GM18508 (cell line): ENCODE data around the gene ZG16.

ENCODE experiments used
- ATAC-seq: cut with Tn5 transposase; IDR thresholded peaks from one replicate; pipeline ENCODE4 v1.9.1; 2021; ENCODE audit warnings: moderate number of reproducible peaks; ENCODE audit not compliant: insufficient read depth, unreplicated experiment

The ZG16 gene

DNA sequence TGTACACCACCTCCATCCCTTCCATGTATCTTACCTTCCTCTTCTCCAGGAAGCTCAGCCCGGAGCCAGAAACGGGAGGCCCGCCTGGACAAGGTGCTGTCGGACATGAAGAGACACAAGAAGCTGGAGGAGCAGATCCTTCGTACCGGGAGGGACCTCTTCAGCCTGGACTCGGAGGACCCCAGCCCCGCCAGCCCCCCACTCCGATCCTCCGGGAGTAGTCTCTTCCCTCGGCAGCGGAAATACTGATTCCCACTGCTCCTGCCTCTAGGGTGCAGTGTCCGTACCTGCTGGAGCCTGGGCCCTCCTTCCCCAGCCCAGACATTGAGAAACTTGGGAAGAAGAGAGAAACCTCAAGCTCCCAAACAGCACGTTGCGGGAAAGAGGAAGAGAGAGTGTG lies 41.5 kb downstream of the ZG16 start:
- ATAC-seq, result no peak

DNA sequence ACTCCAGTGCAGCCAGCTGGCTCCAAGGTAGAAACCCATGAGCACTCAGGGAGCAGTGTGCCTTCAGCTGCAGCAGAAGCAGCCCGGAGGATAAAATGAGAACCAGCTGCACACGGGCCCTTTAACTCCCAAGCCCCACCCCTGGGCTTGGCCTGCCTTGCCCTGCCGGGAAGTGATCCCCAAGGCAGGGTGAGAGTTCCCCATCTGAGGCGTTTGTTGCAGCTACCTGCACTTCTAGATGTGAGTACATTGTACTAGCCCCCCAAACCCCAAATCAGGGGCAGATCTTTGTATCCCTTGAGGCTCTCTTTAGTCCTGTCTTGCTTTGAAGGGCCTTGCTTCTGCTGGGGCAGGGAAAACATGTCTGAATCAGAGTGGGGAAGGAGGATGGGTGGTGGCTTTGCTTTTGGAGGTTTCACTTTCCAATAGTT lies 42.2 kb downstream of the ZG16 start, which contains the start of gene MVP:
MVP (plus strand) TSS at position 192 of the 431 bp plus-strand sequence. CDS start 10,088 bp downstream, outside the sequence.
- ATAC-seq, result no peak

DNA sequence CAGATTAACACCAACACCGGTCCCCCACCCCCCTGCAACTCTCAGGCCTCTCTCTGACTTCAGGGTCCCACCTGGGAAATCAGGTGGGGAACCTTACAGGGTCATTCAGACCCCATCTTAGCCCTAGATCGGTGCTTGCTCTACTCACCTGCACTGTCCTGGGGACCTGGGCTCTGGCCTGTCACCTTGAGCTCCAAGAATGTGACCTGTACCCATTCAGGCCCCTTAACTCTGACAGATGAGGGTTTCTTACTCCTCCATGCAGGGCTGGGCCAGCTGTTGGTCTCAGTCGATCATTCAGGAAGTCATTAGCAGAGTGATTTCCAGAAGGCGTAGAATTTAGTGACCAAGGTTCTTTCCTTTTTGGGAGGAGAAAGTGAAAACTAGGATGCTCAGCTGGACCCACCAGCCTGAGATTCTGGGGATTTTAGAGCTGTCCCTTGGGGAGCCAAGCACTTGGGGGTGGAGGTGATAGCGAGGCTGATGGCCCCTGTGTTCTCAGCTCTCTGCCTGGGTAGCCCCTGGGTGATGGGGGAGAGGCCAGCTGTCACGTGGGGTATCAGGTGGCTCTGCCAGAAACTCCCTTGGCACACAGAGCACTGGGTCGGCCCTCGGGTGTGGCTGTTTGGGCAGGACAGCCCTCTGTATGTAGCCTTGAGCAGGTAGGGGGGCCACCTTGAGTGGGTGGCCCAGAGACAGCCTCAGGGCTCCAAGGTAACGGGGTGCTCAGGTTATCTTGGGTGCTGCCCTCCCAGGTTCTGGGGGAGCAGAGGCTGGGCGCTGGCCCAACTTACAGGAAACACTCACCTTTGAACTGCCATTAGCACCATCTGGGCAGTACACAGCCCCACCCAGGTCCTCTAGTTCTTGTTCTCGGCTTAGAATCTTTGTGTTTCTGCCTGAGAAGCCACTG lies 42.9 kb downstream of the ZG16 start:
- ATAC-seq, result no peak

DNA sequence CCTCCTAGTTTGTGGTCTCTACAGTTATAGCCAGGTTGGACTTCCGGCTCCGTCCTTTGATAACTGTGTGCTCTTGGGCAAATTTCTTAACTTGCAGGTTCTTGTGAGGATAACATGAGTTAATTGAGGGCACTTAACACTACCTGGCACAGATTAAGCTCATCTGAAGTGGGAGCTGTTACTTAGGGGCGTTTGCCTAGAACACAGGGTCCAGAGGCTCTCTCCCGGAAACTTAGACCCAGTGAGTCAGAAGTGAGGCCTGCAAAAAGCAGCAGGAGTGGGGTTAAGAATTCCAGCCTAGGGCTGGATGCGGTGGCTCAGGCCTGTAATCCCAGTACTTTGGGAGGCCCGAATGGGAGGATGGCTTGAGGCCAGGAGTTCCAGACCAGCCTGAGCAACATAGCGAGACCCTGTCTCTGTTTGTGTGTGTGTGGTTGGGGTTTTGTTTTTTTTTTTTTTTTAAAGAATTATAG lies 43.6 kb downstream of the ZG16 start:
- ATAC-seq, result no peak

DNA sequence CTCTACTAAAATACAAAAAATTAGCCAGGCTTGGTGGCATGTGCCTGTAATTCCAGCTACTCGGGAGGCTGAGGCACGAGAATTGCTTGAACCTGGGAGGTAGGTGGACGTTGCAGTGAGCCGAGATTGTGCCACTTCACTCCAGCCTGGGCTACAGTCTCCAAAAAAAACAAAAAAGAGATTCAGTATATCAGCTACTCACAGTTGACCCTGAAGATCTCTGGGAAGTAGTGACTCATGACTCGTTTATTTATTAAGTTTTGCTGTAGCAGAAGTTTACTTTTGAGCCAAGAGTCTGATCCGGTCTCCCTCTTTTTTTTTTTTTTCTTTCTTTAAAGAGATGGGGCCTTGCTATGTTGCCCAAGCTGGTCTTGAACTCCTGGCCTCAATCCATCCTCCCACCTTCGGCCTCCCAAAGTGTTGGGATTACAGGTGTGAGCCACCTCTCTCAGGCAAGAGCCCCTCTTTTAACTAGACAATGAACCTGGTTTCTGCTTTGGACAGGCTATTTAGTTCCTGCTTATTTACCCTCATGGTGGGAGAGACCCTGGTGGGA lies 46.6 kb downstream of the ZG16 start:
- no peak for ATAC-seq

DNA sequence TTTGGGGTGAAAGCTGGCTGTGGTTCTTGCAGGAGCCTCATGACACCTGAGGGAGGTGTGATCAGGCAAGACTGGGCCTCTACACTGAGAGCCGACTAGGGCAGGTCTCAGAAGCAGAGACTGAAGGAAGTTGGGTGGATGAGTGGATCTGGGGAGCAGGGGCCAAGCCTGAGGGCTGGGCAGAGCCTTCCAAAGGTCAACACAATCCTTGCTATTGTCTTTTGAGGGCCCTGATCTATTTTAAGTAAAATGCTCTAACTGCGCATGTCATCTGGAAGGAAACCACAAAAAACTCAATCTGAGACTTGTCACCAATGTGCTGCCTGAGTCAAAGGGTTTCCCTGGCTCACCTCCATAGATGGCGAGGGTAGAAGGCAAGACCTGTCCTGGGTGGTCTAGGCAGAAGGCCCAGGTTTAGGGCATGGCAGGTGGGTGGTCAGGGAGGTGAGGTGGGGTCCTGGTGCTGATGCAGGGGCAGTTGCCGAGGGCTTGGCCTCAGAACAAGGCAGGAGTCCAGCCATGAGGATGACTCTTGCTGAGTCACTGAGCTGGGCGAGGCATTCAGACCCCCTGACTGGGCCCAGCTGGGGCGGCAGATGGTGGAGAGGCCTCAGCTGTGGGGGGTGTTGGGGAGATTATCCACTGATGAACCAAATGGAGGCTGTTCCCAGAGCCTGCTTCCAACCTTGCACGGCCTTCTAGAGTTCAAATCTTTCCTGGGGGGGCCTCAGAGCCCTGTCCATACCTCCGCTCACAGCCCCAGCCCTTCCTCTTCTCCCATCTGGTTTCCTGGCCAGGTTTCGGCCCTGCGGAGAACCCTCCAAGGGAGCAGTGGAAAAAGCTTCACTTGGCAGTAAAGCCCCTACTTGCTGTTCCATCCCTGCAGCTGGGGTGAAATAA lies 47.3 kb downstream of the ZG16 start:
- ATAC-seq, result no peak

DNA sequence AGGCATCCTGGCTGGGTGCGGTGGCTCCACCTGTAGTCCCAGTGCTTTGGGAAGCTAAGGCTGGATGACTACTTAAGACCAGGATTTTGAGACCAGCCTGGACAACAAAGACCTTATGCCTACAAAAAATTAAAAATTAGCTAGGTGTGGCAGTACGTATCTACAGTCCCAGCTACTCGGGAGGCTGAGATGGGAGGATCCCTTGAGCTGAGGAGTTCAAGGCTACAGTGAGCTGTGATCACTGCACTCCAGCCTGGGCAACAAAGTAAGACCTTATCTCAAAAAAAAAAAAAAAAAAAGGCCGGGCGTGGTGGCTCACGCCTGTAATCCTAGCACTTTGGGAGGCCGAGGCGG lies 48.3 kb downstream of the ZG16 start:
- ATAC-seq, result no peak

DNA sequence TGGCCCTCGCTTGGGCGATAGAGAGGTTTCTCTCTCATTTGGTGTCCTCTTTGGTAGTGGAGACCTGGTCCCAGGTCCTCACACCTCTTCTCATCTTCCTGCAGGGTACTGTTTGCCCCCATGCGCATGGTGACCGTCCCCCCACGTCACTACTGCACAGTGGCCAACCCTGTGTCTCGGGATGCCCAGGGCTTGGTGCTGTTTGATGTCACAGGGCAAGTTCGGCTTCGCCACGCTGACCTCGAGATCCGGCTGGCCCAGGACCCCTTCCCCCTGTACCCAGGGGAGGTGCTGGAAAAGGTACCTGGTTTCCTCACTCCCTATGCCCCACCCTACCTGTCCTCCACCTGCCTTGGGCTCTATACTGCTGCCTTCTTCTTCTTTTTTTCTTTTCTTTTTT lies 52.7 kb downstream of the ZG16 start:
- no peak for ATAC-seq

DNA sequence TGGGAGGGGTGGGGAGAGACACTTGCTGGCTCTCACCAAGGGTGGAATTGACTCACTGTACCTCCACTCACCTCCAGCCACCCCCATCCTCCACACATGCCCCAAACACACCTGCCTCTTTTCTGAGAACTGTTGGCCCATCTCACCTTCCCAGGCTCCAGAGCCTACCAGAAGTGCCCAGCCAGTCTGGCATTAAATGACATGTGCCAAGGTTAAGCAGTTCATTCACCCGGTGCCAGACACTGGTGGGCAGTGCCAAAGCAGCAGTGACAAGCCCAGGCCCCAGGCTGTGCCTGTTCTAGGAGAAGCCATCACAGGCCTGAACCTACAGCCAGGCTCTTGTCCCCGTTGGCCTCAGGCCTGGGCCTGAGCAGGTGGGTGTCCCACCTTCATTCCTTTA lies 53.4 kb downstream of the ZG16 start:
- no peak for ATAC-seq
